ENCODE data around the gene THUMPD1. TPM values are rescaled to one million over a fixed set of nuclear protein-coding genes. Genes with fewer than 3 reads are reported as not detected.

The THUMPD1 gene
- total and polyA plus RNA-seq, 10 of the 15 experiments (the other 5 are each of a cell fraction or from before 2014, with no cell fraction given), result 21.5 to 49.5 (median 36.9) TPM

GRCh38 chr16:20741554-20742285 is at the start of gene THUMPD1 (continued):
- TF ChIP-seq POLR2AphosphoS5 (IDR thresholded peaks at IDR 0.05; ENCODE audit: low read length) (peak; percentile 94), IKZF2 (IDR thresholded peaks at IDR 0.05) (no peak), EED (IDR thresholded peaks at IDR 0.05; ENCODE audit: low read depth) (no peak), POU2F2 (IDR thresholded peaks at IDR 0.05; ENCODE audit: borderline replicate concordance, low read depth, low read length) (peak; percentile 86), ZNF24 (IDR thresholded peaks at IDR 0.05) (no peak), TARDBP (IDR thresholded peaks at IDR 0.05; ENCODE audit: borderline replicate concordance) (no peak), ZNF217 (IDR thresholded peaks at IDR 0.05) (no peak), ZNF274 (IDR thresholded peaks at IDR 0.05; ENCODE audit: insufficient read depth, insufficient read length) (no peak), YBX1 (IDR thresholded peaks at IDR 0.05) (no peak), YY1 (IDR thresholded peaks at IDR 0.05; ENCODE audit: low read depth, low read length) (peak; percentile 87), SREBF2 (IDR thresholded peaks at IDR 0.05; ENCODE audit: low read length) (no peak), MTA3 (IDR thresholded peaks at IDR 0.05; ENCODE audit: borderline replicate concordance, low read length) (no peak), BACH1 (IDR thresholded peaks at IDR 0.05; ENCODE audit: borderline replicate concordance) (peak; percentile 19; the same call in 1 of the 2 replicates), TBL1XR1 (IDR thresholded peaks at IDR 0.05; ENCODE audit: low read depth, low read length) (0 out of 2 replicates have a peak, but pooled peaks have one; percentile 62), ATF3 (IDR thresholded peaks at IDR 0.05; ENCODE audit: borderline replicate concordance, extremely low read depth, low read depth, low read length) (peak; percentile 86; the same call in 1 of the 2 replicates), SRF (IDR thresholded peaks at IDR 0.05; ENCODE audit: low read depth in 2 of 2, low read length in 2 of 2) (peak; percentile 59 to 94; a peak in 3 of 4 replicates), RBBP5 (conservative IDR thresholded peaks at IDR 0.05) (0 out of 2 replicates have a peak, but pooled peaks have one; percentile 54), ZNF384 (IDR thresholded peaks at IDR 0.05; ENCODE audit: borderline replicate concordance, low read depth, low read length) (peak; percentile 9; the same call in 1 of the 2 replicates), ATF7 (IDR thresholded peaks at IDR 0.05; ENCODE audit: low read depth) (peak; percentile 36; the same call in 1 of the 2 replicates), MEF2B (IDR thresholded peaks at IDR 0.05; ENCODE audit: partially characterized antibody, poor library complexity, severe bottlenecking) (no peak), EP300 (IDR thresholded peaks at IDR 0.05; ENCODE audit: borderline replicate concordance in 1 of 2, control insufficient read depth in 1 of 2, low read depth in 2 of 2, low read length in 2 of 2) (no peak)
- TF ChIP-seq, protein P1, sequence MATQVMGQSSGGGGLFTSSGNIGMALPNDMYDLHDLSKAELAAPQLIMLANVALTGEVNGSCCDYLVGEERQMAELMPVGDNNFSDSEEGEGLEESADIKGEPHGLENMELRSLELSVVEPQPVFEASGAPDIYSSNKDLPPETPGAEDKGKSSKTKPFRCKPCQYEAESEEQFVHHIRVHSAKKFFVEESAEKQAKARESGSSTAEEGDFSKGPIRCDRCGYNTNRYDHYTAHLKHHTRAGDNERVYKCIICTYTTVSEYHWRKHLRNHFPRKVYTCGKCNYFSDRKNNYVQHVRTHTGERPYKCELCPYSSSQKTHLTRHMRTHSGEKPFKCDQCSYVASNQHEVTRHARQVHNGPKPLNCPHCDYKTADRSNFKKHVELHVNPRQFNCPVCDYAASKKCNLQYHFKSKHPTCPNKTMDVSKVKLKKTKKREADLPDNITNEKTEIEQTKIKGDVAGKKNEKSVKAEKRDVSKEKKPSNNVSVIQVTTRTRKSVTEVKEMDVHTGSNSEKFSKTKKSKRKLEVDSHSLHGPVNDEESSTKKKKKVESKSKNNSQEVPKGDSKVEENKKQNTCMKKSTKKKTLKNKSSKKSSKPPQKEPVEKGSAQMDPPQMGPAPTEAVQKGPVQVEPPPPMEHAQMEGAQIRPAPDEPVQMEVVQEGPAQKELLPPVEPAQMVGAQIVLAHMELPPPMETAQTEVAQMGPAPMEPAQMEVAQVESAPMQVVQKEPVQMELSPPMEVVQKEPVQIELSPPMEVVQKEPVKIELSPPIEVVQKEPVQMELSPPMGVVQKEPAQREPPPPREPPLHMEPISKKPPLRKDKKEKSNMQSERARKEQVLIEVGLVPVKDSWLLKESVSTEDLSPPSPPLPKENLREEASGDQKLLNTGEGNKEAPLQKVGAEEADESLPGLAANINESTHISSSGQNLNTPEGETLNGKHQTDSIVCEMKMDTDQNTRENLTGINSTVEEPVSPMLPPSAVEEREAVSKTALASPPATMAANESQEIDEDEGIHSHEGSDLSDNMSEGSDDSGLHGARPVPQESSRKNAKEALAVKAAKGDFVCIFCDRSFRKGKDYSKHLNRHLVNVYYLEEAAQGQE (IDR thresholded peaks at IDR 0.05; ENCODE audit: low read depth, low read length), result no peak
- TF ChIP-seq, protein P2, sequence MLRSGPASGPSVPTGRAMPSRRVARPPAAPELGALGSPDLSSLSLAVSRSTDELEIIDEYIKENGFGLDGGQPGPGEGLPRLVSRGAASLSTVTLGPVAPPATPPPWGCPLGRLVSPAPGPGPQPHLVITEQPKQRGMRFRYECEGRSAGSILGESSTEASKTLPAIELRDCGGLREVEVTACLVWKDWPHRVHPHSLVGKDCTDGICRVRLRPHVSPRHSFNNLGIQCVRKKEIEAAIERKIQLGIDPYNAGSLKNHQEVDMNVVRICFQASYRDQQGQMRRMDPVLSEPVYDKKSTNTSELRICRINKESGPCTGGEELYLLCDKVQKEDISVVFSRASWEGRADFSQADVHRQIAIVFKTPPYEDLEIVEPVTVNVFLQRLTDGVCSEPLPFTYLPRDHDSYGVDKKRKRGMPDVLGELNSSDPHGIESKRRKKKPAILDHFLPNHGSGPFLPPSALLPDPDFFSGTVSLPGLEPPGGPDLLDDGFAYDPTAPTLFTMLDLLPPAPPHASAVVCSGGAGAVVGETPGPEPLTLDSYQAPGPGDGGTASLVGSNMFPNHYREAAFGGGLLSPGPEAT (IDR thresholded peaks at IDR 0.05; ENCODE audit: low read depth), result peak; percentile 98

Data from GM12878 (cell line).